H1 (cell line): Measurements from ENCODE around the gene USB1. TPM values are rescaled to one million over a fixed set of nuclear protein-coding genes. Genes with fewer than 3 reads are reported as not detected.

Experiments used
- CREB1 ChIP-seq: IDR thresholded peaks from 2 replicates; pipeline ENCODE4 v1.6.1; 2012; ENCODE audit warnings: inconsistent platforms
- EZH2 ChIP-seq: fragments of 200-600 bp; sonication (generic); IDR thresholded peaks from 2 replicates; pipeline ENCODE4 v1.7.1; 2012; ENCODE audit warnings: low read depth, mild to moderate bottlenecking, moderate library complexity, low read length, inconsistent platforms; ENCODE audit not compliant: severe bottlenecking
- TAF7 ChIP-seq: optimal IDR thresholded peaks from 2 replicates; pipeline ENCODE3; 2011; ENCODE audit warnings: low read depth, mild to moderate bottlenecking, inconsistent platforms, low read length, moderate library complexity, borderline replicate concordance
- polyA plus RNA-seq, 7 experiments: library from polyadenylated mRNA; depleted of rRNA in 3 of 7; stranded (reverse) in 5 of 7; unstranded in 2 of 7; fragments of >200 nt in 5 of 7; fragments of 200-250 nt in 2 of 7; gene quantifications; 1 replicate in 5 of 7; 2 replicates in 1 of 7; 4 replicates in 1 of 7; pipeline versions ENCODE4 v1.2.1 to v1.2.3, GENCODE V29; 2011 to 2013; ENCODE audit warnings: missing spikeins in 2 of 7, mixed read lengths in 2 of 7
- total RNA-seq: library from RNA; stranded (reverse); fragmentation: NEBNext Ultra II Directional; extraction: Animal tissue kit (Norgen Biotek cat#: 25700); gene quantifications from 2 replicates; pipeline ENCODE4 v1.2.1, GENCODE V29; 2021

USB1 gene
- total and polyA plus RNA-seq, 2 of the 8 experiments (the other 6 are each of a cell fraction or from before 2014, with no cell fraction given): 65.4 to 75.9 TPM

DNA sequence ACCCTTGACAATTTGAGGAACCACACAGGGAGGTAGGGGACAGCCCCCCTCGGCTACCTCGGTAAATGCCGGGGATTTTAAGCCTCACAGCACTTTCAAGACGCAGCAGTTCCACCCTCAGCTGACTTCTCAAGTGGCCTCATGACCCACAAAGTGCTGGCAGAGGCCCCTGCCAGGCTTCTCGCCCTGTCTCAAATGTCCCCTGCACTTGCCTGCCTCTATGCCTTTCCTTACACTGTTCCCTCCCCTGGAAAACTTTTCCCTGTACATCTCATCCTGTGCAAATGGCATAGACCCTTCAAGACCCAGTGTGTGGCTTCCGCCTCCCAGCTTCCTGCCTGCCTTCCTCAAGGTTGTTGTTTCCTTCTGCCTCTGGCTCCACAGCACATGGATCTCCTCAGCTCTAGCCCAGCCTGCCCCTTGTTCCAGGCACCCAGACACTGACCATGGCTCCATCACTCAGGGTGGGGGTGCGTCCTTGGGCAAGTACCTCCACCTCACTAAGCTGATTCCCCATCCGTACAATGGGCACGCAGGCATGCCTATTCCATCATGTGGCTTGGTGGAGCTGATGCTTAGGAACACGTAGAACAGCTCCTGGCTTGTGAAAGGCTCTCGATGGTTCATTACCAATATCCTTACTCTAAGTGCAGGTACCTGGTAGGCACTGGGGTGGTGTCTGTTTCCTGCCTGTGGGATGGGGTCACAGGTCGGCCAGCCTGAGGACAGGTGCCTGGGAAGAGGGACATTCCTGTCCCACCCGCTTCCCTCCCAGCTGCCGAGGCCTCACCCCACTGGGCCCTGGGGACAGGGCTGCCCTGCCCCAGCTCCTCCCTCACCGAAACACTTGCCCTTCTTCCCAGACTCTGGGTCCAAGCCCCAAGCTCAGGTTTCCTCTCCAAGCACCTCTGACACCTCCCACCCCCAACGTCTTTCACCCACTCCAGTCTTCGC lies 48.3 kb downstream of the USB1 start (continued):
- TF ChIP-seq EZH2: no peak
- no peak for TF ChIP-seq CREB1
- TF ChIP-seq TAF7: no peak
